Measurements from ENCODE around the gene ARFGAP1. TPM values are rescaled to one million over a fixed set of nuclear protein-coding genes. Genes with fewer than 3 reads are reported as not detected.
"Not testable (repeated sequence)": the region's sequence is repeated elsewhere in the genome, so short reads cannot be mapped to it uniquely, and the experiment has no call there.

The ARFGAP1 gene
- total RNA-seq, 4 donors from 2014 or later = 31.0 to 55.1 (median 36.9) TPM

- WGBS, 2 donors = 71 to 74% methylated on average over 5 of the region's 5 CpGs
Measured at GRCh38 chr20:63303095-63303666, 30.6 kb downstream of the ARFGAP1 start.

GRCh38 chr20:63305393-63305792 lies 32.8 kb downstream of the ARFGAP1 start:
- no peak overlapping the region for H3K4me3 ChIP-seq (ENCODE audit: low read depth, poor library complexity, severe bottlenecking)
- intact Hi-C loops (cut with DNase I; ENCODE audit: low total_unique reads) = no loop called here
- TF ChIP-seq CTCF (IDR thresholded peaks at IDR 0.05) (no peak), POLR2A (IDR thresholded peaks at IDR 0.05) (no peak)
- 48 to 62% methylated on average over 7 of the region's 8 CpGs for WGBS, 2 donors
- DNase-seq (ENCODE audit: low spot score in 2 of 2) = no peak

More at GRCh38 chr20:63303095-63303666, 30.6 kb downstream of the ARFGAP1 start:
- TF ChIP-seq POLR2A (IDR thresholded peaks at IDR 0.05) (no peak), CTCF (IDR thresholded peaks at IDR 0.05) (no peak)
- intact Hi-C loops (cut with DNase I; ENCODE audit: low total_unique reads) = no loop called here
- DNase-seq (ENCODE audit: low spot score in 2 of 2) = no peak
- no peak overlapping the region for H3K4me3 ChIP-seq (ENCODE audit: low read depth, poor library complexity, severe bottlenecking)

GRCh38 chr20:63305933-63306672 lies 33.5 kb downstream of the ARFGAP1 start:
- DNase-seq (ENCODE audit: low spot score in 2 of 2); intact Hi-C loops (cut with DNase I; ENCODE audit: low total_unique reads); H3K4me3 ChIP-seq (ENCODE audit: low read depth, poor library complexity, severe bottlenecking): not testable (repeated sequence)
- WGBS, 2 donors = 76 to 92% methylated on average over 17 to 24 of the region's 30 CpGs

GRCh38 chr20:63306673-63307537 lies 34.3 kb downstream of the ARFGAP1 start:
- WGBS, 2 donors = 72 to 81% methylated on average over 11 to 12 of the region's 35 CpGs
- H3K4me3 ChIP-seq (ENCODE audit: low read depth, poor library complexity, severe bottlenecking) = no peak overlapping the region
- intact Hi-C loops (cut with DNase I; ENCODE audit: low total_unique reads) = no loop called here
- TF ChIP-seq CTCF (IDR thresholded peaks at IDR 0.05) (no peak), POLR2A (IDR thresholded peaks at IDR 0.05) (no peak)
- DNase-seq (ENCODE audit: low spot score in 2 of 2) = no peak

- intact Hi-C loops (cut with DNase I; ENCODE audit: low total_unique reads) = no loop called here
- DNase-seq (ENCODE audit: low spot score in 2 of 2) = no peak
- H3K4me3 ChIP-seq (ENCODE audit: low read depth, poor library complexity, severe bottlenecking) = no peak overlapping the region
- WGBS, 2 donors = 41 to 60% methylated on average over 16 to 21 of the region's 23 CpGs
- TF ChIP-seq CTCF (IDR thresholded peaks at IDR 0.05) = no peak
Measured at GRCh38 chr20:63307538-63308217, 35.1 kb downstream of the ARFGAP1 start.

Data from lower leg skin (tissue), 4 donors.